NCI-H1417 treated with DMSO at 0.1 percent for 48 hours (cell line): Measurements from ENCODE around the gene CDR2L.
A peak's percentile ranks its signal among the peaks of the same experiment; 100 is the strongest.
"Not testable (repeated sequence)": the region's sequence is repeated elsewhere in the genome, so short reads cannot be mapped to it uniquely, and the experiment has no call there.

Experiments used
- DNase-seq: peaks from one replicate; lab custom pipeline; 2025; lab: John Stamatoyannopoulos, UW

The CDR2L gene

GRCh38 chr17:75011401-75012095 is 24.1 kb downstream of the CDR2L start:
- no peak for DNase-seq

DNA sequence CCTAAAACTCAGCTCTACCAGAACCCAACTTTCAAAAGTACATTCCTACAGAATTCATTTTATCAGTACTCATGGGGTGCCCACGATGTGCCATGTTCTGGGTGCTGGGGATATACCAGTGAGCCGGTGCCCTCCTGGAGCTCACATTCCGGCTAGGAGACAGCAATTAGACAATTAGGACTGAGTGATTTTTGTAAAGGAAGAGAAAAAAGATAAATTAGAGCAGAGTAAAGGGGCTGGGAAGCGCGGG is 24.6 kb downstream of the CDR2L start:
- no peak for DNase-seq

DNA sequence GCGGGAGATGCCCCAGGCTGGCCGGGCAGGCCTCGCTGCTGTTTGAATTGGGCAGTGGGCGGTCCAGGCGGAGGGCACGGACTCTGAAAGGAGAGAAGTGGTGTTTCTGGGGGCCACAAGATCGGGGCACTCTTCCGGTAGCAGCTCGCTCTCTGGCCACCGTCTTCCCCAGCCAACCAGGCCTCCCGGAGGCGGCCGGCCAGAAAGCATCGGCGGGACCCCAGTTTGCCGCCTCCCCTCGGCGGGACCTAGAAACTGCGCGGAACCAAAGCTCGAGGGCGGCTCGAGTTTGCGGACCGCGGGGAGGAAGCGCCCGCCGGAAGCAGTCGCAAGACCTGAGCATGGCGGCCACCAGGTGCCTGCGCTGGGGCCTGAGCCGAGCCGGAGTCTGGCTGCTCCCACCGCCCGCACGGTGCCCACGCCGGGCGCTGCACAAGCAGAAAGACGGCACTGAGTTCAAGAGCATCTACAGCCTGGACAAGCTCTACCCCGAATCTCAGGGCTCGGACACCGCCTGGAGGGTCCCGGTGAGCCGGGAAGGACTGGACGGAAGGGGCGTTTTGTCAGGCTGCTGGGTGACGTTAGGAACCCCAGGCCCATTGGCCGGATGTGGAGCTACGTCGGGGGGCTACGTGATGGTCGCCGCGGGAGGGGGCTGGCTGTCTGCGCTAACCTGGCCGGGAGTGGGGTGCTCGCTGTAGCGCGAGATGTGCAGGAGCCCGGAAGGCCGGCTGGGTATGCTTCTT is 25.1 kb downstream of the CDR2L start, which contains the start of gene MRPL58:
Gene MRPL58, plus strand, starts transcription at position 325 of the 746 bp plus-strand sequence. Its CDS starts 17 bp downstream, at position 342.
- DNase-seq: no peak

DNA sequence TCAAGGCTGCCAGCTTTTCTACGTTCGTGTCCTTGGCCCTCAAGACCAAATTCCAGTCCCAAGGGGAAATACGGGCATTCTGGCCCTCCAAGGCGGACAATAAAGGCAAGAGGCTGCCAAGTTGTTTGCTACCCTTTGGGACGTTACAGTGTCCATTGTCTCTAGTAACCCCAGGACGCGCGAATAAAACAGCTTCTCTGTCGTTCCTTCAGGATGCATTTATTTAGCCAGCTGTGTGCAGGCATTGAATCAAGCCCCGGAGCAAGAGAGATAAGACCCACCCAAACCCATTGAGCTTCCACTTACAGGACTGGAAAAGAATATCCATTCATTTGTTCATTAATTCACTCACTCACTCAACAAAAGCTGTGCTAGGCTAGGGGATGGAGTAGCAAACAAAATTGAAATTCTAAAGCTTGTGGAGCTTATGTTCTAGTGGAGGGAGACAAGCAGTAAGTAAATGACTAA is 25.7 kb downstream of the CDR2L start:
- no peak for DNase-seq

- DNase-seq: no peak
Measured at GRCh38 chr17:75019146-75019545, 31.7 kb downstream of the CDR2L start.

- DNase-seq: no peak
Measured at GRCh38 chr17:75019710-75020109, 32.3 kb downstream of the CDR2L start.

GRCh38 chr17:75020331-75021110 is 33.1 kb downstream of the CDR2L start:
- DNase-seq: no peak

GRCh38 chr17:75024686-75025397 is 37.4 kb downstream of the CDR2L start:
- DNase-seq: no peak

DNA sequence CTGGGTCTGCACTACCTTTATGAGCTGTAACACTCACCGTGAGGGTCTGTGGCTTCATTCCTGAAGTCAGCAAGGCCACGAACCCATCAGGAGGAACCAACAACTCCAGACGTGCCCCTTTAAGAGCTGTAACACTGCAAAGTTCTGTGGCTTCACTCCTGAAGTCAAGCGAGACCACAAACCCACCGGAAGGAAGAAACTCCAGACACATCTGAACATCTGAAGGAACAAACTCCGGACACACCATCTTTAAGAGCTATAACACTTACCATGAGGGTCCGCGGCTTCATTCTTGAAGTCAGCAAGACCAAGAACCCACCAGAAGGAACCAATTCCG is 37.9 kb downstream of the CDR2L start:
- DNase-seq: not testable (repeated sequence)

GRCh38 chr17:75026650-75027049 is 39.2 kb downstream of the CDR2L start:
- DNase-seq: not testable (repeated sequence)

DNA sequence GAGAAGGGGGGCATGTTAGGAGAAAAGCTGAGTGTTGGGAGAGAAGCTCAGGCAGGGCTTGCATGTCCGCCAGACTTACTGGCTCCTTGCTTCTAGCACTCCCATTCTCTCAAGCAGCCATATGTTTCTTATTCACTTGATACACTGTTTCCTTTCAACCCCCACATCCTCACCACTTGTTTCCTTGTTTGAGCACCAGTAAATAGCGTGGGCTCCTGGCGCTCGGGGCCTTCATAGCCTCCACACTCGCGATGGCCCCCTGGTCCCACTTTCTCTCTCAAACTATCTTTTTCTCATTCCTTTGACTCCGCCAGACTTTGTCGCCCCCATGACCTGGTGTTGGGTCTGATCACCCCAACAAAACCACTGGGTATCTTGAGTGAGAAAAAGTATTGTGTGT is 42.7 kb downstream of the CDR2L start:
- no peak for DNase-seq

GRCh38 chr17:75031972-75032719 is 44.7 kb downstream of the CDR2L start:
- no peak for DNase-seq

GRCh38 chr17:75032720-75033280 is 45.4 kb downstream of the CDR2L start:
- no peak for DNase-seq

GRCh38 chr17:75033346-75034235 is 46.2 kb downstream of the CDR2L start:
- DNase-seq: peak; percentile 76

DNA sequence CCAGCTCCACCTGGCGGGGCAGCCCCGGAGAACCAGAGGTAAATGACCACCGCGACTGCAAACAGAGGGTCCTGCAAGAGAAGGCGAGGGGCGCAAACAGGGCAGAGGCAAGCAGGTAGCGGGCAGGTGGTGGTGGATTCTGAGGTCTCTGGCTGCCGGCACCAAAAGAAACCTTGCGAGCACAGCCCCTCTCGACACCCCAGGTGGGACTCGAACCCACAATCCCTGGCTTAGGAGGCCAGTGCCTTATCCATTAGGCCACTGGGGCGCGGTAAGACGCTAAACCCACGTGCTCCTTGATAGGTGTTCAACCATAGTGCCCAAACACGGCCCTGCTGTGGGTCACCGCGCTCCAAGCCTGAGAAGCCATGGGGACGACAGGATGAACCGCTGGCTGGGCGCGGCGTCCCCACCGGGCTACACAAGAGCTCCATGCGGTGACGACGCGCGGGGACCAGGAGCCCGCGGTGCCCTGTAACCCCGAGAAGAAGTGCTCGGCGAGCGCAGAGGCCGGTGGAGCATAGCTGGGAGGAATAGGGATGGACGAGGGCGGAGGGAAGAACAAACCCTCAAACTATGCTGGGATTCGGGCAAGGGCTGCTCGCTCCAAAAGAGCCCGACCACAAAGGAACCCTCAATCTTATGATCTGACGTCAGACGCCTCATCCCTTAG is 46.9 kb downstream of the CDR2L start:
- peak; percentile 65 for DNase-seq

DNA sequence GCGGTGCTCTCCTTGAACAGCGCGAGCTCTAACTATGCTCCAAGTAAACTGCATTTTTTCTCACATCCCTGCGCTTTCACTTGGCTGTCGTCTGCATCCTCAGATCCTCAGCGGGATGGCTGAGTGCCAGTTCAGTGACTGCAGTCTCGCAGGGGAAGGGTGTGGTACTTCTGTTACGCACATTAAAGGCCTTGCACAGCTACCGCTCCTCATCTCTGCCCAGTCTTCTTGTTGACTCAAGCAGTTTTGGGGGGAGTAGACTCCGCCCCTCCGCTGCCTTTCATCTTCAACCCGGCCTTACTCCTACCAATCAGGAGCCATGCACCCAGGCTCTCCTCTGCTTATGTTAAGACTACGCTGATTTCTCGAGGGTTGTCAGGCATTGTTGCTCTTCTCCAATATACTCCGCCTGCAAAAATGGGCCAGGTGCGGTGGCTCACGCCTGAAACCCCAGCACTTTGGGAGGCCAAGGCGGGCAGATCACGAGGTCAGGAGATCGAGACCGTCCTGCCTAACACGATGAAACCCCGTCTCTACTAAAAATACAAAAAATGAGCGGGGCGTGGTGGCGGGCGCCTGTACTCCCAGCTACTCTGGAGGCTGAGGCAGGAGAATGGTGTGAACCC is 49.3 kb downstream of the CDR2L start:
- no peak for DNase-seq

DNA sequence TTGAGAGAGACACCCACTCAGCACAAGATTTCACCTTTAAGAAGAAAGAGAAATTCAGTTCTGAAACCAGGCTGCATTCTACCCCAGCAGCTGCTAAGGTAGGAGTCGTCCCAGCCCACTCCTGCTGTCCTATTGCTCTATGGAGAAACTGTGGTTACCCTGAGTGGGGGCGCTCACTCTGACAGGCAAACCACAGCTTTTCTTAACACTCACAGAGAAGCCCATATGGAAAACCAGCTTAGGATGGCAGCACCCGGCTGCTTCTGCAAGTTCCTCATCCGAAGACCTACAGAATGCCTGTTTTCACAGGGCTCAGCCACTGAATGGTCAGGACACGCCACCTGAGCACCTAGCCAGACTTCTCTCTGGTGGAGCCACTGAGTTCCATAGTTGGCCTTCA is 51.8 kb downstream of the CDR2L start:
- no peak for DNase-seq

- DNase-seq: no peak
Measured at GRCh38 chr17:75041656-75042280, 54.3 kb downstream of the CDR2L start.

GRCh38 chr17:75043789-75044188 is 56.4 kb downstream of the CDR2L start:
- DNase-seq: not testable (repeated sequence)
